ENCODE data around the gene ZNF23. TPM values are rescaled to one million over a fixed set of nuclear protein-coding genes. Genes with fewer than 3 reads are reported as not detected.
"Not testable (repeated sequence)": the region's sequence is repeated elsewhere in the genome, so short reads cannot be mapped to it uniquely, and the experiment has no call there.

The ZNF23 gene
- total RNA-seq (10 to 100 TPM in 1 of 2 donors, 1 to 10 TPM in 1; 7.4 to 10.5 TPM), total RNA-seq (0.90 to 2.7 reads per million in 2 donors)

GRCh38 chr16:71461686-71462648, at the start of gene ZNF23:
Gene ZNF23, minus strand, starts transcription at chr16:71462247. Its CDS starts 5,451 bp downstream, at chr16:71456796.
- Mint-ChIP-seq H3K27ac (peak within 1 kb of the TSS; percentile 83), H3K36me3 (ENCODE audit: low read depth) (no peaks in the 10 kb centered on the region), H3K4me1 (peaks cover 13% of the 10 kb centered on the region), H3K27me3 (no peaks in the 10 kb centered on the region), H3K4me3 (peak within 1 kb of the TSS; percentile 90)
- ATAC-seq (peak; percentile 98), DNase-seq (peak; percentile 56 to 64 (median 62))
- no peaks in the 10 kb centered on the region for H3K9me3 ChIP-seq (ENCODE audit: control insufficient read depth, low read length, poor library complexity, severe bottlenecking)

- no peak for ATAC-seq
These were observed 45.0 kb upstream of the ZNF23 start for GRCh38 chr16:71507061-71507460.

GRCh38 chr16:71504901-71505300, 42.9 kb upstream of the ZNF23 start:
- no peaks in the 10 kb centered on the region for H3K4me1 Mint-ChIP-seq
- H3K27me3 Mint-ChIP-seq: peaks cover 28% of the 10 kb centered on the region
- H3K9me3 ChIP-seq (ENCODE audit: control insufficient read depth, low read length, poor library complexity, severe bottlenecking): no peaks in the 10 kb centered on the region
- ATAC-seq (no peak), DNase-seq (no peak)
- H3K4me3 Mint-ChIP-seq: no peak overlapping the region
- H3K27ac Mint-ChIP-seq: no peak overlapping the region
- peaks cover 2% of the 10 kb centered on the region for H3K36me3 Mint-ChIP-seq (ENCODE audit: low read depth)

More at GRCh38 chr16:71507061-71507460, 45.0 kb upstream of the ZNF23 start:
- no peak for DNase-seq
- no peaks in the 10 kb centered on the region for H3K9me3 ChIP-seq (ENCODE audit: control insufficient read depth, low read length, poor library complexity, severe bottlenecking)
- H3K4me3 Mint-ChIP-seq: no peak overlapping the region
- H3K27me3 Mint-ChIP-seq: peaks cover 35% of the 10 kb centered on the region
- peaks cover 2% of the 10 kb centered on the region for H3K36me3 Mint-ChIP-seq (ENCODE audit: low read depth)
- no peaks in the 10 kb centered on the region for H3K4me1 Mint-ChIP-seq
- no peak overlapping the region for H3K27ac Mint-ChIP-seq

GRCh38 chr16:71504051-71504450, 42.0 kb upstream of the ZNF23 start:
- not testable (repeated sequence) for H3K4me1 Mint-ChIP-seq; ATAC-seq; H3K36me3 Mint-ChIP-seq (ENCODE audit: low read depth); H3K27ac Mint-ChIP-seq; H3K4me3 Mint-ChIP-seq; H3K9me3 ChIP-seq (ENCODE audit: control insufficient read depth, low read length, poor library complexity, severe bottlenecking); DNase-seq
- H3K27me3 Mint-ChIP-seq: peaks cover 24% of the 10 kb centered on the region

- DNase-seq (no peak), ATAC-seq (no peak)
- Mint-ChIP-seq H3K27ac (no peak overlapping the region), H3K36me3 (ENCODE audit: low read depth) (no peaks in the 10 kb centered on the region), H3K4me3 (no peak overlapping the region), H3K27me3 (peaks cover 28% of the 10 kb centered on the region), H3K4me1 (no peaks in the 10 kb centered on the region)
- H3K9me3 ChIP-seq (ENCODE audit: control insufficient read depth, low read length, poor library complexity, severe bottlenecking): no peaks in the 10 kb centered on the region
These were observed 39.5 kb upstream of the ZNF23 start for GRCh38 chr16:71501547-71501946.

GRCh38 chr16:71500964-71501363, 38.9 kb upstream of the ZNF23 start:
- no peaks in the 10 kb centered on the region for H3K4me1 Mint-ChIP-seq

GRCh38 chr16:71499775-71500364, 37.8 kb upstream of the ZNF23 start:
- Mint-ChIP-seq H3K27ac (no peak overlapping the region), H3K36me3 (ENCODE audit: low read depth) (no peaks in the 10 kb centered on the region), H3K4me1 (no peaks in the 10 kb centered on the region), H3K27me3 (peaks cover 28% of the 10 kb centered on the region), H3K4me3 (no peak overlapping the region)
- no peaks in the 10 kb centered on the region for H3K9me3 ChIP-seq (ENCODE audit: control insufficient read depth, low read length, poor library complexity, severe bottlenecking)
- DNase-seq (peak in 2 of 3 donors; percentile 10 to 31), ATAC-seq (peak; percentile 69)

More at GRCh38 chr16:71500964-71501363, 38.9 kb upstream of the ZNF23 start:
- ATAC-seq: no peak
- no peaks in the 10 kb centered on the region for H3K9me3 ChIP-seq (ENCODE audit: control insufficient read depth, low read length, poor library complexity, severe bottlenecking)
- no peaks in the 10 kb centered on the region for H3K36me3 Mint-ChIP-seq (ENCODE audit: low read depth)
- peaks cover 28% of the 10 kb centered on the region for H3K27me3 Mint-ChIP-seq
- DNase-seq: no peak
- no peak overlapping the region for H3K27ac Mint-ChIP-seq
- H3K4me3 Mint-ChIP-seq: no peak overlapping the region

GRCh38 chr16:71498031-71498430, 36.0 kb upstream of the ZNF23 start:
- no peak for DNase-seq
- no peaks in the 10 kb centered on the region for H3K9me3 ChIP-seq (ENCODE audit: control insufficient read depth, low read length, poor library complexity, severe bottlenecking)
- Mint-ChIP-seq H3K4me3 (no peak overlapping the region), H3K36me3 (ENCODE audit: low read depth) (no peaks in the 10 kb centered on the region), H3K27me3 (peaks cover 25% of the 10 kb centered on the region), H3K27ac (no peak overlapping the region), H3K4me1 (no peaks in the 10 kb centered on the region)
- no peak for ATAC-seq

GRCh38 chr16:71493213-71493612, 31.2 kb upstream of the ZNF23 start:
- H3K27ac Mint-ChIP-seq: no peak overlapping the region
- no peaks in the 10 kb centered on the region for H3K4me1 Mint-ChIP-seq
- H3K9me3 ChIP-seq (ENCODE audit: control insufficient read depth, low read length, poor library complexity, severe bottlenecking): no peaks in the 10 kb centered on the region
- DNase-seq (no peak), ATAC-seq (no peak)
- H3K36me3 Mint-ChIP-seq (ENCODE audit: low read depth): no peaks in the 10 kb centered on the region
- H3K4me3 Mint-ChIP-seq: no peak overlapping the region
- H3K27me3 Mint-ChIP-seq: peaks cover 7% of the 10 kb centered on the region

- Mint-ChIP-seq H3K27ac (no peak overlapping the region), H3K36me3 (ENCODE audit: low read depth) (no peaks in the 10 kb centered on the region), H3K4me1 (no peaks in the 10 kb centered on the region), H3K27me3 (peaks cover 7% of the 10 kb centered on the region), H3K4me3 (no peak overlapping the region)
- ATAC-seq (no peak), DNase-seq (no peak)
- H3K9me3 ChIP-seq (ENCODE audit: control insufficient read depth, low read length, poor library complexity, severe bottlenecking): no peaks in the 10 kb centered on the region
These were observed 30.7 kb upstream of the ZNF23 start for GRCh38 chr16:71492786-71493185.

- Mint-ChIP-seq H3K4me3 (no peak overlapping the region), H3K27me3 (peaks cover 15% of the 10 kb centered on the region), H3K4me1 (no peaks in the 10 kb centered on the region), H3K36me3 (ENCODE audit: low read depth) (no peaks in the 10 kb centered on the region), H3K27ac (no peak overlapping the region)
- no peaks in the 10 kb centered on the region for H3K9me3 ChIP-seq (ENCODE audit: control insufficient read depth, low read length, poor library complexity, severe bottlenecking)
- ATAC-seq (no peak), DNase-seq (no peak)
These were observed 29.0 kb upstream of the ZNF23 start for GRCh38 chr16:71491054-71491453.

- no peak overlapping the region for H3K27ac Mint-ChIP-seq
- H3K9me3 ChIP-seq (ENCODE audit: control insufficient read depth, low read length, poor library complexity, severe bottlenecking): no peaks in the 10 kb centered on the region
- H3K36me3 Mint-ChIP-seq (ENCODE audit: low read depth): no peaks in the 10 kb centered on the region
- no peaks in the 10 kb centered on the region for H3K4me1 Mint-ChIP-seq
- H3K4me3 Mint-ChIP-seq: no peak overlapping the region
- peaks cover 15% of the 10 kb centered on the region for H3K27me3 Mint-ChIP-seq
- ATAC-seq: no peak
- DNase-seq: no peak
These were observed 28.3 kb upstream of the ZNF23 start for GRCh38 chr16:71490361-71490760.

- H3K9me3 ChIP-seq (ENCODE audit: control insufficient read depth, low read length, poor library complexity, severe bottlenecking): no peaks in the 10 kb centered on the region
- Mint-ChIP-seq H3K27me3 (peaks cover 15% of the 10 kb centered on the region), H3K27ac (no peak within 1 kb of the TSS), H3K4me1 (peaks cover 4% of the 10 kb centered on the region), H3K4me3 (no peak within 1 kb of the TSS), H3K36me3 (ENCODE audit: low read depth) (no peaks in the 10 kb centered on the region)
- ATAC-seq (no peak), DNase-seq (no peak)
These were observed 27.1 kb upstream of the ZNF23 start, which contains the start of gene ZNF19 for GRCh38 chr16:71489122-71489521. Gene ZNF19, minus strand, starts transcription at chr16:71489324. Its CDS starts 7,210 bp downstream, at chr16:71482114.

Data from T-helper 17 cell (primary cell).